HEK293 (cell line): Measurements from ENCODE around the gene TPGS1.

Experiments
- ATF2 ChIP-seq: fragments of 450-650 bp; formaldehyde crosslinking; IDR thresholded peaks from 2 replicates; pipeline ENCODE4 v1.5.1; 2016; ENCODE audit warnings: missing biosample characterization, missing genetic modification characterization, low read depth
- CTCF ChIP-seq: fragments of 450-650 bp; formaldehyde crosslinking; IDR thresholded peaks from 2 replicates; pipeline ENCODE4 v1.5.1; 2016; ENCODE audit warnings: missing biosample characterization, missing genetic modification characterization
- EGR2 ChIP-seq: fragments of 450-650 bp; formaldehyde crosslinking; IDR thresholded peaks from 2 replicates; pipeline ENCODE4 v1.5.1; 2016; ENCODE audit warnings: low read depth, missing biosample characterization, missing genetic modification characterization
- ZBTB20 ChIP-seq: fragments of 450-650 bp; formaldehyde crosslinking; IDR thresholded peaks from 2 replicates; pipeline ENCODE4 v1.5.1; 2016; ENCODE audit warnings: missing biosample characterization, missing genetic modification characterization
- ZNF211 ChIP-seq: fragments of 450-650 bp; formaldehyde crosslinking; IDR thresholded peaks from 2 replicates; pipeline ENCODE4 v1.5.1; 2016; ENCODE audit warnings: low read depth, missing biosample characterization, missing genetic modification characterization
- ZNF274 ChIP-seq, 2 experiments: fragments of 200-500 bp in 1 of 2; fragments of 450-650 bp in 1 of 2; sonication (Bioruptor generic) in 1 of 2; formaldehyde crosslinking in 1 of 2; IDR thresholded peaks; 2 replicates each; pipeline versions ENCODE4 v1.5.1 to v1.6.1; 2014 to 2016; ENCODE audit warnings: borderline replicate concordance in 1 of 2, inconsistent platforms in 1 of 2, low read length in 1 of 2, missing biosample characterization in 1 of 2, missing genetic modification characterization in 1 of 2
- ZNF362 ChIP-seq: fragments of 450-650 bp; formaldehyde crosslinking; IDR thresholded peaks from 2 replicates; pipeline ENCODE4 v1.5.1; 2016; ENCODE audit warnings: missing biosample characterization, missing genetic modification characterization
- ZNF580 ChIP-seq: fragments of 450-650 bp; formaldehyde crosslinking; IDR thresholded peaks from 2 replicates; pipeline ENCODE4 v1.5.1; 2016; ENCODE audit warnings: missing biosample characterization, missing genetic modification characterization

- TF ChIP-seq CTCF = no peak
- no peak for TF ChIP-seq ZNF211 (tag by site-specific recombination)
- TF ChIP-seq EGR2 (tag by site-specific recombination) = no peak
- no peak for TF ChIP-seq ATF2 (tag by site-specific recombination)
- no peak for TF ChIP-seq ZBTB20 (tag by site-specific recombination)
- no peak for TF ChIP-seq ZNF362
- TF ChIP-seq ZNF580 (tag by site-specific recombination) = no peak
- TF ChIP-seq ZNF274 (IDR thresholded peaks at IDR 0.05; ENCODE audit: low read length) = no peak
- no peak for TF ChIP-seq ZNF274 (tag by site-specific recombination; IDR thresholded peaks at IDR 0.05; ENCODE audit: borderline replicate concordance)
These were observed 12.3 kb upstream of the TPGS1 start for GRCh38 chr19:495081-495401.
